A549 (cell line): Measurements from ENCODE around the gene DDX39B. TPM values are rescaled to one million over a fixed set of nuclear protein-coding genes. Genes with fewer than 3 reads are reported as not detected.

ENCODE experiments used
- ATAC-seq, 2 experiments: fragments of 200-7000 bp in 1 of 2; fragments of >200 bp in 1 of 2; cut with Nextera tagmentation in 1 of 2; cut with Tn5 transposase in 1 of 2; 3 replicates each; pipeline versions ENCODE4 v1.8.0 to v1.9.1; 2018 to 2020; ENCODE audit warnings: mild to moderate bottlenecking in 1 of 2, moderate library complexity in 1 of 2
- CTCF ChIA-PET: fragments of 300-600 bp; sonication (Branson Sonifier 250); formaldehyde crosslinking; extraction: SDS; loops from one replicate; lab custom pipeline; 2021; ENCODE audit warnings: antibody characterized with exemption, inconsistent platforms; lab: Yijun Ruan, JAX
- POLR2A ChIA-PET: fragments of 350-600 bp; formaldehyde crosslinking; extraction: SDS; loops from one replicate; lab custom pipeline; 2021; ENCODE audit warnings: antibody characterized with exemption, inconsistent platforms; lab: Yijun Ruan, JAX
- DNase-seq, 2 experiments: peaks; one replicate each; pipeline versions ENCODE4 v3.0.0 to v3.0.0-alpha.2; 2011 to 2016; ENCODE audit warnings: low read depth in 1 of 2, low spot score in 1 of 2
- FAIRE-seq: peaks from 2 replicates; lab custom pipeline; 2011; peaks lifted over from hg19 to GRCh38; lab: Jason Lieb, UNC
- H3K27ac ChIP-seq, 2 experiments: fragments of >200 bp; sonication (Bioruptor Twin); formaldehyde crosslinking; 3 replicates each; pipeline ENCODE4 v1.5.1; 2016 to 2017
- H3K4me1 ChIP-seq: fragments of >200 bp; sonication (Bioruptor Twin); formaldehyde crosslinking; 3 replicates; pipeline ENCODE4 v1.6.1; 2016
- H3K4me2 ChIP-seq: fragments of >200 bp; sonication (Bioruptor Twin); formaldehyde crosslinking; 3 replicates; pipeline ENCODE4 v1.6.1; 2016
- H3K4me3 ChIP-seq: fragments of >200 bp; sonication (Bioruptor Twin); formaldehyde crosslinking; 3 replicates; pipeline ENCODE4 v1.5.1; 2016
- H3K9me3 ChIP-seq: fragments of >200 bp; sonication (Bioruptor Twin); formaldehyde crosslinking; 3 replicates; pipeline ENCODE4 v1.6.1; 2016
- FOXS1 ChIP-seq: fragments of 250-450 bp; sonication (Bioruptor Pico); IDR thresholded peaks from 2 replicates; pipeline ENCODE4 v1.5.0; 2020; ENCODE audit warnings: mild to moderate bottlenecking, moderate library complexity
- HDAC2 ChIP-seq: fragments of 200-600 bp; sonication (generic); IDR thresholded peaks from 2 replicates; pipeline ENCODE4 v1.6.1; 2016
- PHF8 ChIP-seq: fragments of 200-600 bp; sonication (generic); IDR thresholded peaks from 2 replicates; pipeline ENCODE4 v1.6.1; 2016; ENCODE audit warnings: low read depth, mild to moderate bottlenecking, antibody characterized with exemption, moderate library complexity, borderline replicate concordance
- RFX5 ChIP-seq: fragments of 450-650 bp; IDR thresholded peaks from 2 replicates; pipeline ENCODE4 v1.7.1; 2014; ENCODE audit warnings: antibody characterized with exemption, mild to moderate bottlenecking, moderate library complexity
- WGBS: methylation state at CpG from one replicate; pipeline ENCODE4 v1.1.6; 2017; ENCODE audit errors: missing lambda C conversion rate; 5-methylcytosine and 5-hydroxymethylcytosine counted together
- polyA plus RNA-seq, 4 experiments: library from polyadenylated mRNA; depleted of rRNA in 3 of 4; stranded (reverse); fragments of >200 nt; fragmentation: RNase III in 1 of 4; extraction: RNeasy Plus Mini Kit Qiagen cat#74134 plus additional on column Dnase treatment in 1 of 4; gene quantifications; 2 replicates in 3 of 4; 3 replicates in 1 of 4; pipeline ENCODE4 v1.2.3, GENCODE V29; 2011 to 2017
- small RNA-seq, 6 experiments: library from RNA; depleted of rRNA; stranded (forward); fragments of <200 nt; gene quantifications; one replicate each; pipeline ENCODE3, GENCODE V24; 2012

Gene DDX39B
- polyA plus RNA-seq, 2 of the 4 experiments (the other 2 are of a cell fraction) = 267 to 441 TPM

DNA sequence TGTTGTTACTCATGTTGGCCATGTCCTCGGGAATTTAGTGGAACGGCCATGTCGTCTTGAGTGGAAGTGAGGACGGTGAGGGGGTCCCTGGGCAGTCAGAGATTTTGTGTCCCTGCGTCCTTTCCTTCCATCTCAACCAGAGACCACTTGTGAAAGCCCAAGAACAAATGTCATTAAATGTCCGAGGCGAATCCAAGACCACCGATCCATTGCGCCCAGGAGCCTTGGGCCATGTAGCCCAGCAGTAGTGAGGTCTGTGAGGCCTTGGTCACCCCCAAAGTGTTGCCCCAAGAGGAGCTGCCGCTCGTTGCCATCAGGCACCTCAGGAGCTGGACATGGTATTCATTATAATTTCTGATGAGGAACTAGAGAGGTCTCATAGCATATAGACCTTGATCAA lies 61.2 kb downstream of the DDX39B start:
- no peak for ATAC-seq
- POLR2A ChIA-PET = no interaction called here
- Histone ChIP-seq H3K4me1 (no peaks in the 10 kb centered on the region), H3K9me3 (no peaks in the 10 kb centered on the region), H3K27ac (no peak overlapping the region), H3K4me3 (no peak overlapping the region)
- DNase-seq = no peak
- 45% methylated on average over 11 of the region's 11 CpGs for WGBS
- CTCF ChIA-PET = no interaction called here
- FAIRE-seq = no peak
- TF ChIP-seq HDAC2 (no peak), FOXS1 (CRISPR knock-in tag) (no peak), RFX5 (no peak), PHF8 (no peak)
- TF ChIP-seq, all 56 proteins: peak for 0
- H3K4me2 ChIP-seq = no peak overlapping the region

Small RNAs within 50 kb of the gene (small RNA-seq; reads per million reads assigned to genes)
- gene AL663061.1 (0 reads per million in 6 experiments), gene RF00019 (0 reads per million in 6 experiments), gene SNORD117 (7.9 to 391 (median 30.7) reads per million in 6 experiments), gene SNORD84 (0 reads per million in 6 experiments)

Other genes starting within 250 kb of the DDX39B start
- 9.4 and 9.7 TPM in 2 replicates for gene HLA-B, start 184.8 kb downstream of the DDX39B start, polyA plus RNA-seq (2011; rRNA removed)
- 9.0 to 10.0 TPM (median 9.9 TPM) in 3 replicates for gene HLA-B, start 184.8 kb downstream of the DDX39B start, polyA plus RNA-seq (2017; fragmentation: RNase III; extraction: RNeasy Plus Mini Kit Qiagen cat#74134 plus additional on column Dnase treatment)
- gene MICA, start 138.4 kb downstream of the DDX39B start, polyA plus RNA-seq (2011; rRNA removed) = 20.5 and 22.7 TPM in 2 replicates
- gene MICA, start 138.4 kb downstream of the DDX39B start, polyA plus RNA-seq (2017; fragmentation: RNase III; extraction: RNeasy Plus Mini Kit Qiagen cat#74134 plus additional on column Dnase treatment) = 18.6 to 22.8 TPM (median 20.1 TPM) in 3 replicates
- 6.8 and 7.9 TPM in 2 replicates for gene MICB, start 43.9 kb downstream of the DDX39B start, polyA plus RNA-seq (2011; rRNA removed)
- 5.9 to 7.0 TPM (median 6.8 TPM) in 3 replicates for gene MICB, start 43.9 kb downstream of the DDX39B start, polyA plus RNA-seq (2017; fragmentation: RNase III; extraction: RNeasy Plus Mini Kit Qiagen cat#74134 plus additional on column Dnase treatment)
- not detected in 2 replicates for gene MCCD1, start 13.0 kb downstream of the DDX39B start, polyA plus RNA-seq (2011; rRNA removed)
- gene MCCD1, start 13.0 kb downstream of the DDX39B start, polyA plus RNA-seq (2017; fragmentation: RNase III; extraction: RNeasy Plus Mini Kit Qiagen cat#74134 plus additional on column Dnase treatment) = not detected in 3 replicates
- gene ATP6V1G2, start 4.6 kb upstream of the DDX39B start, polyA plus RNA-seq (2011; rRNA removed) = 1.2 and 1.5 TPM in 2 replicates
- gene ATP6V1G2, start 4.6 kb upstream of the DDX39B start, polyA plus RNA-seq (2017; fragmentation: RNase III; extraction: RNeasy Plus Mini Kit Qiagen cat#74134 plus additional on column Dnase treatment) = 0.57 to 0.75 TPM (median 0.64 TPM) in 3 replicates
- 3.8 and 5.2 TPM in 2 replicates for gene NFKBIL1, start 5.6 kb upstream of the DDX39B start, polyA plus RNA-seq (2011; rRNA removed)
- 7.4 to 9.0 TPM (median 7.6 TPM) in 3 replicates for gene NFKBIL1, start 5.6 kb upstream of the DDX39B start, polyA plus RNA-seq (2017; fragmentation: RNase III; extraction: RNeasy Plus Mini Kit Qiagen cat#74134 plus additional on column Dnase treatment)
- 0.07 TPM in 1 of 2 replicates, not detected in the other for gene LTA, start 30.3 kb upstream of the DDX39B start, polyA plus RNA-seq (2011; rRNA removed)
- 0.07 to 0.08 TPM in 2 of 3 replicates, not detected in the other for gene LTA, start 30.3 kb upstream of the DDX39B start, polyA plus RNA-seq (2017; fragmentation: RNase III; extraction: RNeasy Plus Mini Kit Qiagen cat#74134 plus additional on column Dnase treatment)
- 0.07 TPM in 1 of 2 replicates, not detected in the other for gene TNF, start 33.6 kb upstream of the DDX39B start, polyA plus RNA-seq (2011; rRNA removed)
- gene TNF, start 33.6 kb upstream of the DDX39B start, polyA plus RNA-seq (2017; fragmentation: RNase III; extraction: RNeasy Plus Mini Kit Qiagen cat#74134 plus additional on column Dnase treatment) = not detected in 3 replicates
- 0.13 and 0.26 TPM in 2 replicates for gene LTB, start 40.4 kb upstream of the DDX39B start, polyA plus RNA-seq (2011; rRNA removed)
- gene LTB, start 40.4 kb upstream of the DDX39B start, polyA plus RNA-seq (2017; fragmentation: RNase III; extraction: RNeasy Plus Mini Kit Qiagen cat#74134 plus additional on column Dnase treatment) = 0.14 to 0.57 TPM (median 0.33 TPM) in 3 replicates
- 0.17 and 0.19 TPM in 2 replicates for gene LST1, start 44.3 kb upstream of the DDX39B start, polyA plus RNA-seq (2011; rRNA removed)
- 0.26 to 0.47 TPM in 2 of 3 replicates, not detected in the other for gene LST1, start 44.3 kb upstream of the DDX39B start, polyA plus RNA-seq (2017; fragmentation: RNase III; extraction: RNeasy Plus Mini Kit Qiagen cat#74134 plus additional on column Dnase treatment)
- not detected in 2 replicates for gene NCR3, start 51.0 kb upstream of the DDX39B start, polyA plus RNA-seq (2011; rRNA removed)
- gene NCR3, start 51.0 kb upstream of the DDX39B start, polyA plus RNA-seq (2017; fragmentation: RNase III; extraction: RNeasy Plus Mini Kit Qiagen cat#74134 plus additional on column Dnase treatment) = not detected in 3 replicates
- gene AIF1, start 73.2 kb upstream of the DDX39B start, polyA plus RNA-seq (2011; rRNA removed) = not detected in 2 replicates
- gene AIF1, start 73.2 kb upstream of the DDX39B start, polyA plus RNA-seq (2017; fragmentation: RNase III; extraction: RNeasy Plus Mini Kit Qiagen cat#74134 plus additional on column Dnase treatment) = not detected in 3 replicates
- gene PRRC2A, start 78.7 kb upstream of the DDX39B start, polyA plus RNA-seq (2011; rRNA removed) = 26.0 and 28.0 TPM in 2 replicates
- gene PRRC2A, start 78.7 kb upstream of the DDX39B start, polyA plus RNA-seq (2017; fragmentation: RNase III; extraction: RNeasy Plus Mini Kit Qiagen cat#74134 plus additional on column Dnase treatment) = 60.7 to 63.0 TPM (median 61.1 TPM) in 3 replicates
- 50.4 and 59.4 TPM in 2 replicates for gene BAG6, start 110.7 kb upstream of the DDX39B start, polyA plus RNA-seq (2011; rRNA removed)
- 107 to 123 TPM (median 121 TPM) in 3 replicates for gene BAG6, start 110.7 kb upstream of the DDX39B start, polyA plus RNA-seq (2017; fragmentation: RNase III; extraction: RNeasy Plus Mini Kit Qiagen cat#74134 plus additional on column Dnase treatment)
- 2.6 and 4.1 TPM in 2 replicates for gene APOM, start 113.9 kb upstream of the DDX39B start, polyA plus RNA-seq (2011; rRNA removed)
- 1.5 to 2.1 TPM (median 1.9 TPM) in 3 replicates for gene APOM, start 113.9 kb upstream of the DDX39B start, polyA plus RNA-seq (2017; fragmentation: RNase III; extraction: RNeasy Plus Mini Kit Qiagen cat#74134 plus additional on column Dnase treatment)
- 6.0 and 6.1 TPM in 2 replicates for gene C6orf47, start 118.8 kb upstream of the DDX39B start, polyA plus RNA-seq (2011; rRNA removed)
- 10.7 to 13.6 TPM (median 11.9 TPM) in 3 replicates for gene C6orf47, start 118.8 kb upstream of the DDX39B start, polyA plus RNA-seq (2017; fragmentation: RNase III; extraction: RNeasy Plus Mini Kit Qiagen cat#74134 plus additional on column Dnase treatment)
- 10.0 and 11.0 TPM in 2 replicates for gene GPANK1, start 123.0 kb upstream of the DDX39B start, polyA plus RNA-seq (2011; rRNA removed)
- gene GPANK1, start 123.0 kb upstream of the DDX39B start, polyA plus RNA-seq (2017; fragmentation: RNase III; extraction: RNeasy Plus Mini Kit Qiagen cat#74134 plus additional on column Dnase treatment) = 9.7 to 11.7 TPM (median 11.0 TPM) in 3 replicates
- gene CSNK2B, start 124.1 kb upstream of the DDX39B start, polyA plus RNA-seq (2011; rRNA removed) = 41.8 and 61.0 TPM in 2 replicates
- gene CSNK2B, start 124.1 kb upstream of the DDX39B start, polyA plus RNA-seq (2017; fragmentation: RNase III; extraction: RNeasy Plus Mini Kit Qiagen cat#74134 plus additional on column Dnase treatment) = 134 to 141 TPM (median 141 TPM) in 3 replicates
- gene LY6G5B, start 128.0 kb upstream of the DDX39B start, polyA plus RNA-seq (2011; rRNA removed) = 5.9 and 6.7 TPM in 2 replicates
- 9.0 to 12.3 TPM (median 9.9 TPM) in 3 replicates for gene LY6G5B, start 128.0 kb upstream of the DDX39B start, polyA plus RNA-seq (2017; fragmentation: RNase III; extraction: RNeasy Plus Mini Kit Qiagen cat#74134 plus additional on column Dnase treatment)
- gene LY6G5C, start 139.1 kb upstream of the DDX39B start, polyA plus RNA-seq (2011; rRNA removed) = 1.2 and 1.6 TPM in 2 replicates
- gene LY6G5C, start 139.1 kb upstream of the DDX39B start, polyA plus RNA-seq (2017; fragmentation: RNase III; extraction: RNeasy Plus Mini Kit Qiagen cat#74134 plus additional on column Dnase treatment) = 1.5 to 1.9 TPM (median 1.6 TPM) in 3 replicates
- gene ABHD16A, start 161.3 kb upstream of the DDX39B start, polyA plus RNA-seq (2011; rRNA removed) = 22.3 and 22.6 TPM in 2 replicates
- gene ABHD16A, start 161.3 kb upstream of the DDX39B start, polyA plus RNA-seq (2017; fragmentation: RNase III; extraction: RNeasy Plus Mini Kit Qiagen cat#74134 plus additional on column Dnase treatment) = 14.5 to 16.6 TPM (median 16.2 TPM) in 3 replicates
- gene LY6G6F, start 164.9 kb upstream of the DDX39B start, polyA plus RNA-seq (2011; rRNA removed) = not detected in 2 replicates
- not detected in 3 replicates for gene LY6G6F, start 164.9 kb upstream of the DDX39B start, polyA plus RNA-seq (2017; fragmentation: RNase III; extraction: RNeasy Plus Mini Kit Qiagen cat#74134 plus additional on column Dnase treatment)
- not detected in 2 replicates for gene LY6G6D, start 173.3 kb upstream of the DDX39B start, polyA plus RNA-seq (2011; rRNA removed)
- gene LY6G6D, start 173.3 kb upstream of the DDX39B start, polyA plus RNA-seq (2017; fragmentation: RNase III; extraction: RNeasy Plus Mini Kit Qiagen cat#74134 plus additional on column Dnase treatment) = not detected in 3 replicates
- gene LY6G6C, start 179.7 kb upstream of the DDX39B start, polyA plus RNA-seq (2011; rRNA removed) = 0.08 and 0.11 TPM in 2 replicates
- gene LY6G6C, start 179.7 kb upstream of the DDX39B start, polyA plus RNA-seq (2017; fragmentation: RNase III; extraction: RNeasy Plus Mini Kit Qiagen cat#74134 plus additional on column Dnase treatment) = 0.11 to 0.21 TPM in 2 of 3 replicates, not detected in the other
- gene MPIG6B, start 181.4 kb upstream of the DDX39B start, polyA plus RNA-seq (2011; rRNA removed) = not detected in 2 replicates
- gene MPIG6B, start 181.4 kb upstream of the DDX39B start, polyA plus RNA-seq (2017; fragmentation: RNase III; extraction: RNeasy Plus Mini Kit Qiagen cat#74134 plus additional on column Dnase treatment) = not detected in 3 replicates
- gene DDAH2, start 187.3 kb upstream of the DDX39B start, polyA plus RNA-seq (2011; rRNA removed) = 19.3 and 20.6 TPM in 2 replicates
- 44.8 to 57.3 TPM (median 54.5 TPM) in 3 replicates for gene DDAH2, start 187.3 kb upstream of the DDX39B start, polyA plus RNA-seq (2017; fragmentation: RNase III; extraction: RNeasy Plus Mini Kit Qiagen cat#74134 plus additional on column Dnase treatment)
- gene CLIC1, start 194.5 kb upstream of the DDX39B start, polyA plus RNA-seq (2011; rRNA removed) = 346 and 397 TPM in 2 replicates
- 249 to 283 TPM (median 251 TPM) in 3 replicates for gene CLIC1, start 194.5 kb upstream of the DDX39B start, polyA plus RNA-seq (2017; fragmentation: RNase III; extraction: RNeasy Plus Mini Kit Qiagen cat#74134 plus additional on column Dnase treatment)
- 36.5 and 42.6 TPM in 2 replicates for gene MSH5, start 198.0 kb upstream of the DDX39B start, polyA plus RNA-seq (2011; rRNA removed)
- 17.1 to 18.8 TPM (median 17.4 TPM) in 3 replicates for gene MSH5, start 198.0 kb upstream of the DDX39B start, polyA plus RNA-seq (2017; fragmentation: RNase III; extraction: RNeasy Plus Mini Kit Qiagen cat#74134 plus additional on column Dnase treatment)
- gene SAPCD1, start 220.7 kb upstream of the DDX39B start, polyA plus RNA-seq (2011; rRNA removed) = 3.3 and 6.9 TPM in 2 replicates
- gene SAPCD1, start 220.7 kb upstream of the DDX39B start, polyA plus RNA-seq (2017; fragmentation: RNase III; extraction: RNeasy Plus Mini Kit Qiagen cat#74134 plus additional on column Dnase treatment) = 5.8 to 7.5 TPM (median 7.1 TPM) in 3 replicates
- gene VWA7, start 235.3 kb upstream of the DDX39B start, polyA plus RNA-seq (2011; rRNA removed) = 1.1 TPM in 2 replicates
- gene VWA7, start 235.3 kb upstream of the DDX39B start, polyA plus RNA-seq (2017; fragmentation: RNase III; extraction: RNeasy Plus Mini Kit Qiagen cat#74134 plus additional on column Dnase treatment) = 0.95 to 1.1 TPM (median 0.98 TPM) in 3 replicates